Measurements from ENCODE around the gene TLR9. TPM values are rescaled to one million over a fixed set of nuclear protein-coding genes. Genes with fewer than 3 reads are reported as not detected.

Gene TLR9
- total and polyA plus RNA-seq, 4 experiments from 2014 or later = 2.3 to 3.0 TPM; not detected in 2

GRCh38 chr3:52195823-52196331 lies 29.6 kb downstream of the TLR9 start:
- ChIA-PET POLR2A (ENCODE audit: partially characterized antibody) (interaction anchor here (1.1 kb wide), 1 partner anchor 93 kb away, joined by 3 read pairs; no protein-coding TSS in a partner anchor), CTCF (ENCODE audit: partially characterized antibody) (no interaction called here)
- H3K27me3 Mint-ChIP-seq = no peaks in the 10 kb centered on the region
- Histone ChIP-seq H3K27me3 (ENCODE audit: insufficient read depth, low read length) (no peaks in the 10 kb centered on the region), H3K4me1 (ENCODE audit: insufficient read depth, low read length) (peaks cover 36% of the 10 kb centered on the region), H3K9me3 (ENCODE audit: control insufficient read depth in 1 of 2, low read length in 2 of 2) (no peaks in the 10 kb centered on the region), H3K4me3 (ENCODE audit: low read length in 2 of 2) (no peak overlapping the region), H3K27ac (ENCODE audit: low read depth, low read length) (no peak overlapping the region), H3K36me3 (ENCODE audit: insufficient read depth, low read length) (peaks cover 4% of the 10 kb centered on the region)
- intact Hi-C loops (cut with micrococcal nuclease) = no loop called here
- no peak overlapping the region for H3K4me3 Mint-ChIP-seq
- peaks cover 4 to 15% of the 10 kb centered on the region in 2 donors for H3K36me3 Mint-ChIP-seq
- H3K4me1 Mint-ChIP-seq = peaks cover 17 to 42% (median 31%) of the 10 kb centered on the region in 4 donors
- no peak for DNase-seq
- no peaks in the 10 kb centered on the region for H3K9me3 Mint-ChIP-seq
- peak overlapping the region in 3 of 7 donors; percentile 67 to 74 (median 69) for H3K27ac Mint-ChIP-seq

- no peak overlapping the region for H3K4me3 ChIP-seq (ENCODE audit: low read length in 2 of 2)
- H3K4me1 ChIP-seq (ENCODE audit: insufficient read depth, low read length) = peaks cover 31% of the 10 kb centered on the region
- H3K4me1 Mint-ChIP-seq = peaks cover 17 to 37% (median 28%) of the 10 kb centered on the region in 4 donors
- H3K9me3 ChIP-seq (ENCODE audit: control insufficient read depth in 1 of 2, low read length in 2 of 2) = no peaks in the 10 kb centered on the region
- ChIA-PET POLR2A (ENCODE audit: partially characterized antibody) (interaction anchor here (0.9 to 1.1 kb wide), 2 partner anchors 27 to 93 kb away, joined by 3 read pairs; no protein-coding TSS in a partner anchor), CTCF (ENCODE audit: partially characterized antibody) (no interaction called here)
- H3K27me3 ChIP-seq (ENCODE audit: insufficient read depth, low read length) = no peaks in the 10 kb centered on the region
- DNase-seq = no peak
- no peak overlapping the region for H3K4me3 Mint-ChIP-seq
- no peaks in the 10 kb centered on the region for H3K9me3 Mint-ChIP-seq
- intact Hi-C loops (cut with micrococcal nuclease) = no loop called here
- H3K27ac ChIP-seq (ENCODE audit: low read depth, low read length) = no peak overlapping the region
- no peaks in the 10 kb centered on the region for H3K27me3 Mint-ChIP-seq
- H3K36me3 Mint-ChIP-seq = peaks cover 3 to 14% of the 10 kb centered on the region in 2 donors
- H3K36me3 ChIP-seq (ENCODE audit: insufficient read depth, low read length) = peaks cover 4% of the 10 kb centered on the region
- H3K27ac Mint-ChIP-seq = peak overlapping the region in 1 of 7 donors; percentile 4
These were observed 30.2 kb downstream of the TLR9 start for GRCh38 chr3:52195291-52195597.

- no peak overlapping the region for H3K27ac ChIP-seq (ENCODE audit: low read depth, low read length)
- no peak overlapping the region for H3K4me3 ChIP-seq (ENCODE audit: low read length in 2 of 2)
- CTCF ChIA-PET (ENCODE audit: partially characterized antibody) = no interaction called here
- H3K27me3 Mint-ChIP-seq = no peaks in the 10 kb centered on the region
- H3K9me3 Mint-ChIP-seq = no peaks in the 10 kb centered on the region
- no peak for DNase-seq
- H3K4me1 ChIP-seq (ENCODE audit: insufficient read depth, low read length) = peaks cover 25% of the 10 kb centered on the region
- H3K36me3 Mint-ChIP-seq = peaks cover 0 to 12% of the 10 kb centered on the region in 2 donors
- POLR2A ChIA-PET (ENCODE audit: partially characterized antibody) = interaction anchor here (0.9 kb wide), 1 partner anchor 27 kb away, joined by 3 read pairs; no protein-coding TSS in a partner anchor
- H3K27ac Mint-ChIP-seq = no peak overlapping the region
- H3K9me3 ChIP-seq (ENCODE audit: control insufficient read depth in 1 of 2, low read length in 2 of 2) = no peaks in the 10 kb centered on the region
- intact Hi-C loops (cut with micrococcal nuclease) = no loop called here
- no peak overlapping the region for H3K4me3 Mint-ChIP-seq
- peaks cover 4% of the 10 kb centered on the region for H3K36me3 ChIP-seq (ENCODE audit: insufficient read depth, low read length)
- H3K4me1 Mint-ChIP-seq = peaks cover 15 to 33% (median 25%) of the 10 kb centered on the region in 4 donors
- no peaks in the 10 kb centered on the region for H3K27me3 ChIP-seq (ENCODE audit: insufficient read depth, low read length)
These were observed 30.8 kb downstream of the TLR9 start for GRCh38 chr3:52194485-52195290.

- Mint-ChIP-seq H3K27ac (no peak overlapping the region), H3K4me3 (no peak overlapping the region), H3K4me1 (peaks cover 7 to 23% (median 17%) of the 10 kb centered on the region in 4 donors), H3K27me3 (no peaks in the 10 kb centered on the region), H3K9me3 (no peaks in the 10 kb centered on the region), H3K36me3 (no peaks in the 10 kb centered on the region)
- Histone ChIP-seq H3K36me3 (ENCODE audit: insufficient read depth, low read length) (no peaks in the 10 kb centered on the region), H3K27me3 (ENCODE audit: insufficient read depth, low read length) (no peaks in the 10 kb centered on the region), H3K9me3 (ENCODE audit: control insufficient read depth in 1 of 2, low read length in 2 of 2) (no peaks in the 10 kb centered on the region), H3K27ac (ENCODE audit: low read depth, low read length) (no peak overlapping the region), H3K4me3 (ENCODE audit: low read length in 2 of 2) (no peak overlapping the region), H3K4me1 (ENCODE audit: insufficient read depth, low read length) (peaks cover 11% of the 10 kb centered on the region)
- intact Hi-C loops (cut with micrococcal nuclease) = no loop called here
- ChIA-PET CTCF (ENCODE audit: partially characterized antibody) (interaction anchor here (2.2 kb wide), 1 partner anchor 28 kb away, joined by 7 read pairs; no protein-coding TSS in a partner anchor), POLR2A (ENCODE audit: partially characterized antibody) (no interaction called here)
- no peak for DNase-seq
These were observed 32.4 kb downstream of the TLR9 start for GRCh38 chr3:52193065-52193464.

GRCh38 chr3:52191663-52192062 lies 33.8 kb downstream of the TLR9 start:
- Mint-ChIP-seq H3K4me3 (no peak overlapping the region), H3K4me1 (peaks cover 1 to 10% (median 6%) of the 10 kb centered on the region in 4 donors), H3K36me3 (no peaks in the 10 kb centered on the region), H3K9me3 (no peaks in the 10 kb centered on the region), H3K27me3 (no peaks in the 10 kb centered on the region), H3K27ac (no peak overlapping the region)
- Histone ChIP-seq H3K4me3 (ENCODE audit: low read length in 2 of 2) (no peak overlapping the region), H3K4me1 (ENCODE audit: insufficient read depth, low read length) (no peaks in the 10 kb centered on the region), H3K27ac (ENCODE audit: low read depth, low read length) (no peak overlapping the region), H3K27me3 (ENCODE audit: insufficient read depth, low read length) (no peaks in the 10 kb centered on the region), H3K9me3 (ENCODE audit: control insufficient read depth in 1 of 2, low read length in 2 of 2) (no peaks in the 10 kb centered on the region), H3K36me3 (ENCODE audit: insufficient read depth, low read length) (no peaks in the 10 kb centered on the region)
- intact Hi-C loops (cut with micrococcal nuclease) = no loop called here
- POLR2A ChIA-PET (ENCODE audit: partially characterized antibody) = no interaction called here
- CTCF ChIA-PET (ENCODE audit: partially characterized antibody) = interaction anchor here (2.2 kb wide), 1 partner anchor 29 kb away, joined by 7 read pairs; no protein-coding TSS in a partner anchor
- DNase-seq = no peak

GRCh38 chr3:52190294-52191074 lies 35.0 kb downstream of the TLR9 start:
- H3K36me3 Mint-ChIP-seq = no peaks in the 10 kb centered on the region
- CTCF ChIA-PET (ENCODE audit: partially characterized antibody) = no interaction called here
- H3K4me3 Mint-ChIP-seq = no peak overlapping the region

GRCh38 chr3:52188556-52188955 lies 36.9 kb downstream of the TLR9 start:
- Mint-ChIP-seq H3K27me3 (no peaks in the 10 kb centered on the region), H3K4me3 (no peak overlapping the region), H3K4me1 (peaks cover 1 to 6% (median 4%) of the 10 kb centered on the region in 4 donors), H3K36me3 (no peaks in the 10 kb centered on the region), H3K27ac (no peak overlapping the region), H3K9me3 (no peaks in the 10 kb centered on the region)
- Histone ChIP-seq H3K4me1 (ENCODE audit: insufficient read depth, low read length) (no peaks in the 10 kb centered on the region), H3K4me3 (ENCODE audit: low read length in 2 of 2) (no peak overlapping the region), H3K27me3 (ENCODE audit: insufficient read depth, low read length) (no peaks in the 10 kb centered on the region), H3K36me3 (ENCODE audit: insufficient read depth, low read length) (no peaks in the 10 kb centered on the region), H3K9me3 (ENCODE audit: control insufficient read depth in 1 of 2, low read length in 2 of 2) (no peaks in the 10 kb centered on the region), H3K27ac (ENCODE audit: low read depth, low read length) (no peak overlapping the region)
- POLR2A ChIA-PET (ENCODE audit: partially characterized antibody) = interaction anchor here (1.2 kb wide), 1 partner anchor 132 kb away, joined by 3 read pairs; the partner anchor contains the start of gene DUSP7
- no peak for DNase-seq
- intact Hi-C loops (cut with micrococcal nuclease) = no loop called here
- CTCF ChIA-PET (ENCODE audit: partially characterized antibody) = no interaction called here

More at GRCh38 chr3:52190294-52191074, 35.0 kb downstream of the TLR9 start:
- Histone ChIP-seq H3K4me1 (ENCODE audit: insufficient read depth, low read length) (no peaks in the 10 kb centered on the region), H3K9me3 (ENCODE audit: control insufficient read depth in 1 of 2, low read length in 2 of 2) (no peaks in the 10 kb centered on the region), H3K27ac (ENCODE audit: low read depth, low read length) (no peak overlapping the region), H3K36me3 (ENCODE audit: insufficient read depth, low read length) (no peaks in the 10 kb centered on the region), H3K27me3 (ENCODE audit: insufficient read depth, low read length) (no peaks in the 10 kb centered on the region), H3K4me3 (ENCODE audit: low read length in 2 of 2) (no peak overlapping the region)
- no peaks in the 10 kb centered on the region for H3K27me3 Mint-ChIP-seq
- DNase-seq = no peak
- POLR2A ChIA-PET (ENCODE audit: partially characterized antibody) = no interaction called here
- intact Hi-C loops (cut with micrococcal nuclease) = no loop called here
- no peak overlapping the region for H3K27ac Mint-ChIP-seq
- peaks cover 1 to 6% (median 4%) of the 10 kb centered on the region in 4 donors for H3K4me1 Mint-ChIP-seq
- no peaks in the 10 kb centered on the region for H3K9me3 Mint-ChIP-seq

All from CD4-positive, alpha-beta memory T cell (primary cell).